ENCODE results near the gene PPIL3. TPM values are rescaled to one million over a fixed set of nuclear protein-coding genes. Genes with fewer than 3 reads are reported as not detected.

The PPIL3 gene
- total RNA-seq, 1 experiment from 2014 or later: 33.9 TPM

DNA sequence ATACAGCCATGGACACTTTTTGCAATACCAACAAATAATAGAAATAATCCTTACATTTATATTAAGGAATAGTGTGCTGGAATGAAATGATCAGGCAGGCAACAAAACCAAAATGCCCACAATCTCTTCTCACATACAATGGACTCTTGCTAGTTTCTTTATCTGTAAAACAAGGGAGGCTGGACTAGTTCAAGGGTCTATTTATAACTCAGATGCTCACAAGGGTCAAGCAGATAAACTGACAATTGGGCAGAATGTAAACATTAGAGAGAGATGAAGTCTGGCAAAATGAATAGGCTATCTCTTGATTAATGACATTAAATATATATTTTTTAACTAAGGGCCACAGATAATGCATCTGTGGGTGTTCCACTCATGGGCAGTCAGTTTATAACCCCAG lies 11.4 kb downstream of the PPIL3 start:
- CTCF ChIA-PET: interaction anchor here (0.6 to 0.8 kb wide), 2 partner anchors 29 to 67 kb away, joined by 3 read pairs; no protein-coding TSS in a partner anchor
- no peak overlapping the region for H3K4me3 Mint-ChIP-seq (ENCODE audit: unreplicated experiment)
- no peak overlapping the region for H3K27ac Mint-ChIP-seq (ENCODE audit: low read depth, unreplicated experiment)
- POLR2A ChIA-PET: interaction anchor here (0.6 to 1.5 kb wide), 3 partner anchors 9 to 13 kb away, joined by 3 to 7 read pairs (median 3); partner anchors contain the start of gene CLK1
- intact Hi-C loops (cut with micrococcal nuclease): no loop called here
- H3K27me3 Mint-ChIP-seq (ENCODE audit: insufficient read depth, unreplicated experiment): no peaks in the 10 kb centered on the region
- TF ChIP-seq, protein P1, sequence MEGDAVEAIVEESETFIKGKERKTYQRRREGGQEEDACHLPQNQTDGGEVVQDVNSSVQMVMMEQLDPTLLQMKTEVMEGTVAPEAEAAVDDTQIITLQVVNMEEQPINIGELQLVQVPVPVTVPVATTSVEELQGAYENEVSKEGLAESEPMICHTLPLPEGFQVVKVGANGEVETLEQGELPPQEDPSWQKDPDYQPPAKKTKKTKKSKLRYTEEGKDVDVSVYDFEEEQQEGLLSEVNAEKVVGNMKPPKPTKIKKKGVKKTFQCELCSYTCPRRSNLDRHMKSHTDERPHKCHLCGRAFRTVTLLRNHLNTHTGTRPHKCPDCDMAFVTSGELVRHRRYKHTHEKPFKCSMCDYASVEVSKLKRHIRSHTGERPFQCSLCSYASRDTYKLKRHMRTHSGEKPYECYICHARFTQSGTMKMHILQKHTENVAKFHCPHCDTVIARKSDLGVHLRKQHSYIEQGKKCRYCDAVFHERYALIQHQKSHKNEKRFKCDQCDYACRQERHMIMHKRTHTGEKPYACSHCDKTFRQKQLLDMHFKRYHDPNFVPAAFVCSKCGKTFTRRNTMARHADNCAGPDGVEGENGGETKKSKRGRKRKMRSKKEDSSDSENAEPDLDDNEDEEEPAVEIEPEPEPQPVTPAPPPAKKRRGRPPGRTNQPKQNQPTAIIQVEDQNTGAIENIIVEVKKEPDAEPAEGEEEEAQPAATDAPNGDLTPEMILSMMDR (IDR thresholded peaks at IDR 0.05; ENCODE audit: unreplicated experiment): no peak
- DNase-seq (ENCODE audit: unreplicated experiment): no peak
- peaks cover 94% of the 10 kb centered on the region for H3K36me3 Mint-ChIP-seq (ENCODE audit: insufficient read depth, unreplicated experiment)
- H3K4me1 Mint-ChIP-seq (ENCODE audit: insufficient read depth, unreplicated experiment): no peaks in the 10 kb centered on the region
- no peaks in the 10 kb centered on the region for H3K9me3 Mint-ChIP-seq (ENCODE audit: unreplicated experiment)
- BruUV-seq (replicated peaks): no TSS peak

DNA sequence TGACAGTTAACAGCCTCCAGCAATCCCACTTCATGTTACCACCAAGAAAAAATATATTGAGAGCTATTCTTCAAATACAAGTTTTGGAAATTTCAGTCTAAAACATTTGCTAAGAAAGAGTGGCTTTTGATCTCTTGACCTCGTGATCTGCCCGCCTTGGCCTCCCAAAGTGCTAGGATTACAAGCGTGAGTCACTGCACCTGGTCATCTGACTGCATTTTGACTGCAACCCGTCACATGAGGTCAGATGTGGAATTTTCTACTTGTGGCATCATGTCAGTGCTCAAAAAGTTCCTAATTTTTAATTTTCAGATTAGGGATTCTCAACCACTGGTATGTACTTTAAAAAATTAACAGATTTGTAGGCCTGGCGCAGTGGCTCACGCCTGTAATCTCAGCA lies 15.3 kb downstream of the PPIL3 start:
- CTCF ChIA-PET: no interaction called here
- peaks cover 83% of the 10 kb centered on the region for H3K36me3 Mint-ChIP-seq (ENCODE audit: insufficient read depth, unreplicated experiment)

DNA sequence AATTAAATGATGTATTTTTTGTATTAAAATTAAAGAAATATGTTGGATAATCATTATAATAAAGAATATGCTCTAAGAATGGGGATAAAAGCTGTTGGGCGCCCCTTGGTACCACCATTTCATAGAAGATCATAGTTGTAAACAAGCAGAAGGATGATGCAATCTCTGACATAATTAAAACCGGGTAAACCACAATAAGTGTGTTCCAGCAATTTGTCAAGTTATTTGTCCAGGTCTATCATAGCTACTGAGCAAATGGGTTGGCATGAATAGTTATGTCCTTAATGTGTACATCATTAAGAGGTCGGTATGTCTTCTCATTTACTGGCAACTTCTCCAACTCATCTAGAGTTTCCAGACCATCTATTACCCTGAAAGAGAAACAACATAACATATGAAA lies 17.7 kb downstream of the PPIL3 start:
- BruUV-seq (replicated peaks): TSS peak; percentile 49
- TF ChIP-seq, protein P1 (IDR thresholded peaks at IDR 0.05; ENCODE audit: unreplicated experiment): no peak
- ChIA-PET CTCF (interaction anchor here (0.6 to 1.0 kb wide), 2 partner anchors 158 to 315 kb away, joined by 3 to 8 read pairs; no protein-coding TSS in a partner anchor), POLR2A (interaction anchor here (0.6 to 1.1 kb wide), 3 partner anchors 18 to 1590 kb away, joined by 3 to 4 read pairs (median 4); partner anchors contain the start of genes NIF3L1 and PPIL3)
- intact Hi-C loops (cut with micrococcal nuclease): no loop called here
- Mint-ChIP-seq H3K9me3 (ENCODE audit: unreplicated experiment) (no peaks in the 10 kb centered on the region), H3K4me1 (ENCODE audit: insufficient read depth, unreplicated experiment) (no peaks in the 10 kb centered on the region), H3K36me3 (ENCODE audit: insufficient read depth, unreplicated experiment) (peaks cover 69% of the 10 kb centered on the region), H3K27ac (ENCODE audit: low read depth, unreplicated experiment) (no peak overlapping the region), H3K27me3 (ENCODE audit: insufficient read depth, unreplicated experiment) (no peaks in the 10 kb centered on the region), H3K4me3 (ENCODE audit: unreplicated experiment) (no peak overlapping the region)
- no peak for DNase-seq (ENCODE audit: unreplicated experiment)

More for the DNA sequence above, 15.3 kb downstream of the PPIL3 start:
- POLR2A ChIA-PET: interaction anchor here (0.6 to 1.2 kb wide), 3 partner anchors 9 to 216 kb away, joined by 3 to 5 read pairs (median 4); partner anchors contain the start of gene CLK1
- TF ChIP-seq, protein P1 (IDR thresholded peaks at IDR 0.05; ENCODE audit: unreplicated experiment): no peak
- no peak for DNase-seq (ENCODE audit: unreplicated experiment)
- no peaks in the 10 kb centered on the region for H3K4me1 Mint-ChIP-seq (ENCODE audit: insufficient read depth, unreplicated experiment)
- BruUV-seq (replicated peaks): no TSS peak
- H3K27ac Mint-ChIP-seq (ENCODE audit: low read depth, unreplicated experiment): no peak overlapping the region
- intact Hi-C loops (cut with micrococcal nuclease): no loop called here
- H3K9me3 Mint-ChIP-seq (ENCODE audit: unreplicated experiment): no peaks in the 10 kb centered on the region
- H3K4me3 Mint-ChIP-seq (ENCODE audit: unreplicated experiment): no peak overlapping the region
- no peaks in the 10 kb centered on the region for H3K27me3 Mint-ChIP-seq (ENCODE audit: insufficient read depth, unreplicated experiment)

DNA sequence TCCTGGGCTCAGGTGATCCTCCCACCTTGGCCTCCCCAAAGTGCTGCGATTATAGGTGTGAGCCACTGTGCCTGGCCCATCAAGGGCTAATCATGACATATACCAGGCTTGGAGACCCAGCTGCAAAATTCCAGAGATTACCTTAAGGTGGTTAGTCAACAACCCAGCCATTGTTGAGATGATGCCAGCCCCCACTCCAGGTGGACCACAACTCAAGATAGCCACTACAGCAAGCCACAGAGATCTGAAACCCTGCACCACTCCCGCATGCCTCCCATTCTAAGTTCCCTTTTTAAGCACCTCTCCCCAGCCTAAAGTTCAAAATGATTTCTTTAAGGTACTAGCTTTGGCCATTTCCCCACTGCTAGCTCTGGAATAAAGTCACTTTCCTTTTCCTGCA lies 19.9 kb downstream of the PPIL3 start:
- no peaks in the 10 kb centered on the region for H3K9me3 Mint-ChIP-seq (ENCODE audit: unreplicated experiment)
- POLR2A ChIA-PET: interaction anchor here (0.7 to 1.2 kb wide), 5 partner anchors 9 to 156 kb away, joined by 3 to 6 read pairs (median 5); partner anchors contain the start of genes NIF3L1 and PPIL3
- intact Hi-C loops (cut with micrococcal nuclease): no loop called here
- BruUV-seq (replicated peaks): no TSS peak
- H3K27me3 Mint-ChIP-seq (ENCODE audit: insufficient read depth, unreplicated experiment): no peaks in the 10 kb centered on the region
- H3K36me3 Mint-ChIP-seq (ENCODE audit: insufficient read depth, unreplicated experiment): peaks cover 53% of the 10 kb centered on the region
- CTCF ChIA-PET: interaction anchor here (0.7 to 1.0 kb wide), 3 partner anchors 155 to 309 kb away, joined by 3 to 4 read pairs (median 4); no protein-coding TSS in a partner anchor
- no peaks in the 10 kb centered on the region for H3K4me1 Mint-ChIP-seq (ENCODE audit: insufficient read depth, unreplicated experiment)
- TF ChIP-seq, protein P1 (IDR thresholded peaks at IDR 0.05; ENCODE audit: unreplicated experiment): no peak
- no peak overlapping the region for H3K27ac Mint-ChIP-seq (ENCODE audit: low read depth, unreplicated experiment)
- H3K4me3 Mint-ChIP-seq (ENCODE audit: unreplicated experiment): no peak overlapping the region
- DNase-seq (ENCODE audit: unreplicated experiment): no peak
